ENCODE results near the gene WIPF2. TPM values are rescaled to one million over a fixed set of nuclear protein-coding genes. Genes with fewer than 3 reads are reported as not detected.
"Not testable (repeated sequence)": the region's sequence is repeated elsewhere in the genome, so short reads cannot be mapped to it uniquely, and the experiment has no call there.

The WIPF2 gene
- total and polyA plus RNA-seq, 2 donors (not counting 3 experiments of a cell fraction or from before 2014, with no cell fraction given) = 8.4 to 30.4 TPM

GRCh38 chr17:40209404-40210093 is 9.6 kb upstream of the WIPF2 start:
- POLR2A ChIA-PET = interaction anchor here (0.5 kb wide), 1 partner anchor 80 kb away, joined by 7 read pairs; no protein-coding TSS in a partner anchor
- H3K9me3 ChIP-seq (replicated peaks; ENCODE audit: control insufficient read depth, insufficient read depth, low read length) = no peaks in the 10 kb centered on the region
- intact Hi-C loops (cut with micrococcal nuclease) = loop anchor here (10.0 kb wide), 1 partner anchor 205 kb away; the partner anchor contains the start of gene TOP2A
- dilution Hi-C loops (cut with MboI; ENCODE audit: extremely low pct_ligation_motif_present, low sequenced_read_pairs) = no loop called here
- H3K4me2 ChIP-seq (ENCODE audit: insufficient read depth, low read length) = no peak overlapping the region
- no peaks in the 10 kb centered on the region for H4K20me1 ChIP-seq (replicated peaks; ENCODE audit: control insufficient read depth, extremely low read depth, insufficient read depth, low read length)
- no peak overlapping the region for H3K27ac ChIP-seq (ENCODE audit: insufficient read depth, low read depth, low read length)
- H3K4me1 ChIP-seq (ENCODE audit: control insufficient read depth, extremely low read depth, insufficient read depth, low read length) = no peaks in the 10 kb centered on the region
- H3K4me3 ChIP-seq (replicated peaks in 1 of 3; ENCODE audit: insufficient read depth in 1 of 3, low read depth in 1 of 3, low read length in 3 of 3) = no peak overlapping the region
- BruUV-seq (replicated peaks) = no TSS peak
- no peak for FAIRE-seq
- no peaks in the 10 kb centered on the region for H3K9me1 ChIP-seq (replicated peaks; ENCODE audit: control insufficient read depth, extremely low read depth, insufficient read depth, low read length)
- TF ChIP-seq POLR2A (IDR thresholded peaks at IDR 0.05; ENCODE audit: low read depth, low read length) (no peak), GATA2 (IDR thresholded peaks at IDR 0.05; ENCODE audit: insufficient read depth, insufficient read length, low read depth, low read length) (no peak), FOS (IDR thresholded peaks at IDR 0.05; ENCODE audit: borderline replicate concordance, insufficient read depth, low read length) (no peak), MYC (IDR thresholded peaks at IDR 0.05; ENCODE audit: low read depth, low read length) (no peak), POLR2AphosphoS5 (IDR thresholded peaks at IDR 0.05; ENCODE audit: insufficient read depth, low read depth, low read length) (no peak), EZH2 (IDR thresholded peaks at IDR 0.05; ENCODE audit: borderline replicate concordance, low read depth, low read length, severe bottlenecking) (no peak), MAX (IDR thresholded peaks at IDR 0.05; ENCODE audit: insufficient read depth, insufficient read length) (no peak), CTCF (IDR thresholded peaks at IDR 0.05; ENCODE audit: extremely low read depth in 1 of 2, insufficient read depth in 1 of 2, low read depth in 1 of 2, low read length in 2 of 2) (no peak), JUN (IDR thresholded peaks at IDR 0.05; ENCODE audit: borderline replicate concordance, insufficient read depth, insufficient read length, low read depth) (no peak)
- no peaks in the 10 kb centered on the region for H3K79me2 ChIP-seq (ENCODE audit: control insufficient read depth, insufficient read depth, low read length)
- no peaks in the 10 kb centered on the region for H3K27me3 ChIP-seq (ENCODE audit: control insufficient read depth in 2 of 2, insufficient read depth in 2 of 2, low read length in 2 of 2)
- CTCF ChIA-PET = interaction anchor here (0.8 to 2.2 kb wide), 4 partner anchors 9 to 171 kb away, joined by 3 to 13 read pairs (median 6); partner anchors contain the start of gene WIPF2
- no peak for DNase-seq (ENCODE audit: low read depth, low spot score)
- no peak overlapping the region for H3K9ac ChIP-seq (replicated peaks; ENCODE audit: extremely low read depth, insufficient read depth, low read length)
- no peak overlapping the region for H2AFZ ChIP-seq (ENCODE audit: low read depth, low read length)
- H3K36me3 ChIP-seq (ENCODE audit: control insufficient read depth in 2 of 2, extremely low read depth in 1 of 2, insufficient read depth in 2 of 2, low read length in 2 of 2) = no peaks in the 10 kb centered on the region

- POLR2A ChIA-PET; H3K27me3 ChIP-seq (ENCODE audit: control insufficient read depth in 2 of 2, insufficient read depth in 2 of 2, low read length in 2 of 2); H3K79me2 ChIP-seq (ENCODE audit: control insufficient read depth, insufficient read depth, low read length); CTCF ChIA-PET; intact Hi-C loops (cut with micrococcal nuclease); H3K9me3 ChIP-seq (replicated peaks; ENCODE audit: control insufficient read depth, insufficient read depth, low read length); H3K4me3 ChIP-seq (replicated peaks in 1 of 3; ENCODE audit: insufficient read depth in 1 of 3, low read depth in 1 of 3, low read length in 3 of 3); FAIRE-seq; H4K20me1 ChIP-seq (replicated peaks; ENCODE audit: control insufficient read depth, extremely low read depth, insufficient read depth, low read length); H3K4me1 ChIP-seq (ENCODE audit: control insufficient read depth, extremely low read depth, insufficient read depth, low read length); H3K36me3 ChIP-seq (ENCODE audit: control insufficient read depth in 2 of 2, extremely low read depth in 1 of 2, insufficient read depth in 2 of 2, low read length in 2 of 2); dilution Hi-C loops (cut with MboI; ENCODE audit: extremely low pct_ligation_motif_present, low sequenced_read_pairs); BruUV-seq (replicated peaks); H3K4me2 ChIP-seq (ENCODE audit: insufficient read depth, low read length); H3K9ac ChIP-seq (replicated peaks; ENCODE audit: extremely low read depth, insufficient read depth, low read length); H3K27ac ChIP-seq (ENCODE audit: insufficient read depth, low read depth, low read length); DNase-seq (ENCODE audit: low read depth, low spot score); H2AFZ ChIP-seq (ENCODE audit: low read depth, low read length); H3K9me1 ChIP-seq (replicated peaks; ENCODE audit: control insufficient read depth, extremely low read depth, insufficient read depth, low read length): not testable (repeated sequence)
Observed at GRCh38 chr17:40213914-40214313, 5.2 kb upstream of the WIPF2 start.

All from endothelial cell of umbilical vein (primary cell).